Activated CD4-positive, alpha-beta T cell treated with anti-CD3 and anti-CD28 coated beads for 1 hour (primary cell): ENCODE measurements around the gene TALDO1.

Source experiments
- DNase-seq: peaks from one replicate; pipeline ENCODE4 v3.0.0-alpha.2; 2020

Gene TALDO1

DNA sequence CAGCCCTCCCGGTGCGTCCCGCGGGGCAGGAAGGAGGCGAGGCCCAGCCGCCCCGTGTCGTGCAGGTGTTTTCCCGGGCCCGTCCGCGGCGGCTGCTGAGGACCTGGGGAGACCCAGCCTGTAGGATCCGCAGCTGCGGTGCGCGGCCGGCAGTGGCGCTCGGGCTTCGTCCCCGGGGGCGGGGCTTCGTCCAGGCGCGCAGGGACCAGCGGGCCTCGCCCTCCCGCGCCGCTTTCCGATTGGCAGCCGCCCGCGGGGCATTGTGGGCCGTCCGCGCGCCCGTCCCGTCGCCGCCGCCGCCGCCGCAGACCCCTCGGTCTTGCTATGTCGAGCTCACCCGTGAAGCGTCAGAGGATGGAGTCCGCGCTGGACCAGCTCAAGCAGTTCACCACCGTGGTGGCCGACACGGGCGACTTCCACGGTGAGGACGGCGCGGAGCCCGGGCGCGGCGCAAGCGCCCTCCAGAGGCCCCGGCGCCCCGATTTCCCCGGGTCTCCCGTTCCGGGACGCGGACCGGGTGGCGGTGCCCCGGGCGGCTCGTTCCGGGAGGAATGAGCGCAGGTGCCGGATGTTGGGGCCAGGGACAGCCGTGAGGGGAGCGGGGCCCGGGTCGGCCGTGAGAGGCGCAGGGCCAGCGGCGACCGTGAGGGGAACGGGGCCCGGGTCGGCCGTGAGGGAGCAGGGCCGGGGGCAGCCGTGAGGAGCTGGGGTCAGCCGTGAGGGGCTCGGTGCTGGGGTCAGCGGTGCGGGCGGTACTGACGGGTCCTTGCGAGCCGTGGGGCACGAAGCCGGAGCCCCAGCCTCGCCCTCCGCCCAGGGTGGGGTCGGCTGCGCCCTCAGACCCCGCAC lies at the start of gene TALDO1:
TALDO1 (plus strand) TSS at position 307 of the 849 bp plus-strand sequence; CDS start at position 325, 18 bp downstream.
- peak; percentile 63 for DNase-seq

DNA sequence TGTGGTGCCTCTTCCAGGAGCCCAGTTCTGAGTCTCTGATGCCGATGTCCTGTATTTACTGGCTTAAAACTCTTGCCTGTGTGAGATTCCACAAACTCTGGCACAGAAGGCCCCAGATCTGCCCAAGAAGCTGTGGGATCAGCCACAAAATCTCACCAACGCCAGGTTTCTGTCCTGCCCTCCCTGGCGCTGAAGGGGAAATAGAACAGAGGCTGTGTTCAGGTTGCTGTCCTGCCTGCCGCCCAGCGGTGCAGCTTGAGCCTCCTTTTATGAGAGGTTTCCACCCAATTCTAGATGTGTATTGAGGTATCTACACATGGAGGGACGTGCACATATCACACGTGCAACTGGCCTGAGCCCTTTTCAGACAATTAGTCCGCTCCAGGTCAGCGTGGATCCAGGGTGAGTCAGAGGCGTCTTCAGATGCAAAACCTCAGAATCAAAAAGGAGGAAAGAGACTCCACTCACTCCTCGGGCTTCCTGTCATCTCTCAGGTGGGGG lies 49.4 kb upstream of the TALDO1 start:
- DNase-seq, result no peak

DNA sequence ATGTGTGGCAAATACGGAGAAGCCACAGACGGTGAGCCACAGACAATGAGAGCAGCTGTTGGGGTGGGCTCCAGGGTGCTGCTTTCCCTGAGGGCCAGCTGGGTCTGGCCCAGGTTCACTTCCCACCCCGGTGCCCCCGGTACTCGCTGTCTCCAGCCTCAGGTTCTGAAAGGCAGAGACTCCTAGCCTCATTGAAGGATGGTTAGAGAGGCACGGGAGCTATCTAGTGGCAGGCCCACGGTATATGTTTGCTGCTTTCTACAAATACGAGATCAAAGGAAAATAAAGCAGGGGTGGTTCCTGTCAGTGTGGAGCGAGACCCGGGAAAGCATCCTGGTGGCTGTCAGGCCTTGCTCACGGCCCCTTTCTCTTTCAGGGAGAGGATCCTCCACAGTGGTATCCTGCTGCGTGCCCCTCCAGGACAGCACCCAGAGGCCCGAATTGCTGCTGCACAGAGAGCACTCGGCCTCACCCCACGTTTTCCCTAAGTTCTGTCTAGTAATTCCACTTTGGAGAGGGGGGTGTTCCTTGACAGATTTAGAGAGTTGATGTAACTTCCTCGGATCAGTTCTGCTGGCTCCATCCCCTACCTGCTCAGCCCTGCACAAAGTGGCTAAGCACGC lies 48.7 kb upstream of the TALDO1 start:
- no peak for DNase-seq

DNA sequence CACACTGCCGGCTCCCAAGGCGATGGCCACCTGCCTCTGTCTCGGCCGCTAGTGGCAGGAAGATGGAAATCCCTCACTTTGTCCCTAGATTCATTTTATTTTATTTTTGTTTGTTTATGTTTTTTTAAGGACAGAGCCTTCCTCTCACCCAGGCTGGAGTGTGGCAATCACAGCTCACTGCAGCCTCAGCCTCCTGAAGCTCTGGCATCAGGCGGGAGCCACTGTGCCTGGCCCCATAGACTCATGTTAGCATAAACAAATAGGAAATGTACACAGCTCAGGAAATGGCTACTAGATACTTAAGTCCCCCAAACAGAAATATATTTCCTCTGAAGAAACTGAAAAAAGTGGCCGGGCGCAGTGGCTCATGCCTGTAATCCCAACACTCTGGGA lies 48.2 kb upstream of the TALDO1 start:
- no peak for DNase-seq

DNA sequence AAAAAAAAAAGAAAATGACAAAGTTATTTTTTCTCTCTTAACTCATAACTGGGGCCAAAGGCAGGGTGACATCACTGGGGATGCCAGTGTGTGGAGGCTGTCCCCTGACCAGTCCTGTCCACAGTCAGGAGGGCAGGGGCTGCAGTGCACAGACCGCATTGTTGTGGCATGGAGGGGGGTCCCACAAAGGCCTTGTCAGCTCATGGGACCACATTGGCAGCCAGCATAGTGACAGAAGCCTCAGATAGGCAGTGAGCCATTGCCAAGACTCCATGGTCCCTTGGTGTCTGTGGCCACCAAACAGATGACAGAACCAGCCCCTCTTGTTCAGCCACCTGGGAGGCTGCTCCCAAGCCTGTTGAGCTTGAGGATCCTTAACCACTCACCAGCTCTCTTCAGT lies 47.5 kb upstream of the TALDO1 start:
- DNase-seq, result no peak

DNA sequence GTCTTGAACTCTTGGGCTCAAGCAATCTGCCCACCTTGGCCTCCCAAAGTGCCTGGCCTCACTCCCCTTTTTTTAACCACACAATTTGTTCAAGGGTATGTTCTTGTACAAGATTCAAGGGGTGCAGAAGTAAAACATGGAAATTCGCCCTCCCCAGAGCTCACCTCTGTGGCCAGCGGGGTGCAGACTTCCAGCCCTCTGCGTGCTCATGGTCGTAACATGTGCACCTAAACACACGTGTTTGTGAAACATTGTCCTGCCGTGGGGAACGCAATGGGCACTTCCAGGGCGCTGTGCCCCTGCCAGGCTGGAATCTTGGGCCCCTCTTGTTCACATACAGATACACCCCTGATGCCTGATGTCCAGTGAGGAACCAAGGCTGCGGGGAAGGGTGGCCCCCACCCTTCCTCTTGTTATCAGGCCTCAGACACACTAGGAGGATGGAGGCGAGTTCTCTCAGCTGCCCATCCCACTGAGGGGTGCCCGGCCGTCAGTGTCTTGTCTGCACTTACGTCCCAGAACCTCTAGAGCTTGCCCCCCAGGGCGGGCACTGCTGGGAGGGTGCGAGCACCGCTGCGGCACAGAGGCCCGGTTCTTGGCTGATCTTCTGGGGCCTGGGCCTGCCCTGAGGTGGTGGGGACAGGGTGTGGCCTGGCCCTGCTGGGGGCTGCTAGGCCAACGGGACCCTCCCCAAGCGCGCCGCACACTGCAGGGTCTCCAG lies 45.4 kb upstream of the TALDO1 start:
- DNase-seq, result no peak

DNA sequence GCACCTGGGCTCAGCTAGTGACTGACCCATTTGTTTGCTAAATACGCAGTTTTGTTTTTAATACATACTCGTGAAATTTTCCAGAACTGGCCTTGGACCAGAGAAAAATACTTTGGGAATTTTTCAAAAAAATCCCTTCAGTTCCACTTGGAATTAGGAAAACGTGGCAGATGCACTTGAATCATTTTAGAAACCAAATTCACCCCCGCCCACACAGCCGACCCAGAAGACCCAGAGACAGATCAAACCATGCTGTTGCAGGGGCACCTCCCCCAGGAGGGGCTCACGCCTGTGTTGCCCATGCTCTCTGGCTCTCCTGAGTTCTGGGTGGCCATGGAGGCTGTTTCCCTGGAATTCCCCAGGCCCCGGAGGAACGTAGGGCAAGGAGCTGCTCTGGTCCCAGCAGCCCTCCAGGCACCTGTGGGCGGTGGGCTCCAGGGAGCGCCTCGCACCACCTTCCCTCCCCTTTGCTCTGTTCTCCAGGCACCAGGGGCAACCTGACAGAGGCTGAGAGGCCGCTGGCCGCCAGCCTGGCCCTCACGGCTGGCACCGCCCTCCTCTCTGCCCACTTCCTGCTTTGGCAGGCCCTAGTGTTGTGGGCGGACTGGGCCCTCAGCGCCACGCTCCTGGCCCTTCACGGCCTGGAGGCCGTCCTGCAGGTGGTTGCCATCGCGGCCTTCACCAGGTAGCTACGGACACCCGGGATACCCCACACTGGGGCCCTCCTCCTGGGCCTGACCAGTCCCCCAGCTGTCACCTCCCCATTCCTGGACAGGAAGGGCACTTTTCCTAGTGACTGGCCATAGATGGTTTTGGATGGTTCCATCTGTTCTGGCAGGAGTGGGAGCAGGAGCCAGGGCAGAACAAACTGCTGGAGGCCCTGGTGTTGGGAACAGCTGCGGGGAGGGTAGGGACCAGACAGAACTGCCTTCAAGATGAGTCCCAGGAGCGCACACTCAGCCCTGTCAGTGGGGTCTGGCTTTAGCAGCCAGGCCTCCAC lies 44.5 kb upstream of the TALDO1 start:
- DNase-seq, result no peak

DNA sequence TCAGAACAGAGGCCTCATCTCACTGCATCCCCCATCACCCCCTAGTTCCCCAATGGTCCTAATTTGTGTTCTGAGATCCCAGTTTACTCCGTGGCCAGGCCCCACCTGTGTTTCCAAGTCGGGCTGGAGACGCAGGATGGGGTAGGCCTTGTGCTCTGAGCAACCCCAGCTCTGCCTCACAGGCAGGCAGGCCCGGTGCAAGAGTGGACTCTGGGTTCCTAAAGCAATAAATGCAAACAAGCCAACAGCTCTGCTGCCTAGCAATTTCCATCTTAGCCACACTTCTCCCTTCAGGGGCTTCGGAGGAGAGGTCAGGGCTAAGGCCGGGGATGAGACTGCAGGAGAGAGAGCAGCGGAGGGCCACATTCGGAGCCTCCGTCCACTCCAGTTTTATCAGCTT lies 43.8 kb upstream of the TALDO1 start:
- no peak for DNase-seq

DNA sequence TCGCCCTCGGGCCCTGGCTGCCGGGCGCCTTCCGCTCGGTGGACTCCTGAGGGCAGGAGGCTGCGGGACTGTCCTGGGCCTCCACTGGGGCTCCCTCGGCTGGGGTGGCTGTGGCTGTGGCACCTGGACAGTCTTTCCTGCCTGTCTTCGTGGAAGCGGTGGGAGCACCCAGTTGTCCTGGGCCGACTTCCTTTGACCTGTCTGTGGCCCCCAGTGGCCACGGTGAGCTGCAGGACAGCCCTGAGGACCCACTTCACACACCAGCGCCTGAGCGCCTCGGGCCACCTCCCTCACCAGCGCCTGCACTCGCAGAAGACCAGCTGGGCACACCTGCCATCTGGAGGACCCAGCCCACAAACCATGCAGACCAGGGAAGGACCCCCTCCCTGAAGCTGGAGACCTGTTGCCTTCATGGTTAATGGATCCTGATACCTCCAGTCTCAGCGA lies 43.0 kb upstream of the TALDO1 start:
- no peak for DNase-seq

DNA sequence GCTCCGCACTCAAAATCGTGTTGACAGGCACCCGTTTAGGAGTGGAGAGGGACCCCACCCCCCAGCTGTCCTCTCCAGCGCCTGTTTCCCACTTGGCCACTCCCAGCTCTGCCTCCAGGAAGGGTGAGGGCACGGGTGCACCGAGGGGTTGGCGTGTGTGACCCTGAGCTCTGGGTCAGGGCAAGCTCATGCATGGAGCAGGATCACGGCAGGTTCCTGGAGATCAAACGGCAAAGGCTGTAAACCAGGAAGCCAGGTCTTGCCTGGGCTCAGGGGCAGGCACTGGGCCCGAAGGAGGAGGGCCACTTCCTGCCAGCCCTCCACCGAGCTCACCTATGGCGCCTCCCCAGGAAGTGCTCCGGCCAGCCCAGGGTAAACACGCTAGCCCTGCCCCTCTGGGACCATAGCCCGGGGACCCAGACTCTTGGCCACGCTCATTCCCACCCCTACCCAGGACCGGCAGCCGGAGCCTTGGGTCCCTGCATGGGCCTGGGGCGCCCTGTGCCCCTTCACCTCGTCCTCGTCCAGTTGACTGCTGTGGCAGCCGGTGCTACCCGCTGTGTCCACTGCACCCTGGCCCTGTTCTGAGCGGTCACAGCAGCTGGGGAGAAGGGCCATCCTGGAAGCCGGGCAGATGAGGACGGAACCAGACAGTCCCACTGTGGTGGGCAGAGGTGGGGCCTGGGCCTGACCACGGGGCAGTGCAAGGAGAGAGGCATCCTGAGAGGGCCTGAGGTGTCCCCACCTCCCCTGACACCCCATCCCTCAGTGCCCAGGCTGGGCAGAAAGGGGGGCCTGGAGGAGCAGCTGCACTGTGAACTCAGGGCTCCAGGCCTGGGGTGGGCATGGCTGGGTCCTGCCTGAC lies 42.3 kb upstream of the TALDO1 start:
- DNase-seq, result no peak

DNA sequence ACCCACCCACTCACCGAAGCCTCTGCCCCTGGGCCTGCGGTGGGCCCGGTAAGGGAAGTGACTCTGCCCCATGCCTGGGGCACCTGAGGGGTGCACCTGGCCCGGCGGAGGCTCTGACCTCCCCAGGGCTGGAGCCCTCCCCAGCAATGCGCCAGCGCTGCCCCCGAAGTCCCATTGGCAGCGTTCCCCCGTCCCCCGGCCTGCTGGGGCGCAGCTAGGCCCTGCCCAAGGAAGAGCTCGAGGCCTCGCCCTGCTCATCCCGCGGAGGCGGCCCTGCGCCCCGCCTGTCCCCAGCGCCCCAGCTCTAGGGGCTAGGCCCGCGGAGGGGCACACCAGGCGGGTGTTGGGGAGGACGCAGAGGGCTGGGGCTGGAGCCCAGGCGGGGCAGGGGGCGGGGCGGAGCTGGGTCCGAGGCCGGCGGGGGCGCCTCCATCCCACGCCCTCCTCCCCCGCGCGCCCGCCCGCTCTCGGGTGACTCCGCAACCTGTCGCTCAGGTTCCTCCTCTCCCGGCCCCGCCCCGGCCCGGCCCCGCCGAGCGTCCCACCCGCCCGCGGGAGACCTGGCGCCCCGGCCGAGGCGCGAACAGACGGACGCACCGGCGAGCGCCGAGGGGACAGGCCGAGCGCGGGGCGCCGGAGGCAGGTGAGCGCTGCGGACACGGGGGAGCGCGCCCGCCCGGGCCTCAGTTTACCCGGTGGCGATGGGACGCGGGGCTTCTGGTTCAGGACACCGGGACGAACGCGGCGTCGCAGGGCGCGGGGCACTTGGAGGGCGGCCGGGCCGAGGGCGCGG lies 41.4 kb upstream of the TALDO1 start, which contains the start of gene EPS8L2:
EPS8L2 (plus strand) TSS at position 586 of the 793 bp plus-strand sequence. CDS start 3,177 bp downstream, outside the sequence.
- no peak for DNase-seq

DNA sequence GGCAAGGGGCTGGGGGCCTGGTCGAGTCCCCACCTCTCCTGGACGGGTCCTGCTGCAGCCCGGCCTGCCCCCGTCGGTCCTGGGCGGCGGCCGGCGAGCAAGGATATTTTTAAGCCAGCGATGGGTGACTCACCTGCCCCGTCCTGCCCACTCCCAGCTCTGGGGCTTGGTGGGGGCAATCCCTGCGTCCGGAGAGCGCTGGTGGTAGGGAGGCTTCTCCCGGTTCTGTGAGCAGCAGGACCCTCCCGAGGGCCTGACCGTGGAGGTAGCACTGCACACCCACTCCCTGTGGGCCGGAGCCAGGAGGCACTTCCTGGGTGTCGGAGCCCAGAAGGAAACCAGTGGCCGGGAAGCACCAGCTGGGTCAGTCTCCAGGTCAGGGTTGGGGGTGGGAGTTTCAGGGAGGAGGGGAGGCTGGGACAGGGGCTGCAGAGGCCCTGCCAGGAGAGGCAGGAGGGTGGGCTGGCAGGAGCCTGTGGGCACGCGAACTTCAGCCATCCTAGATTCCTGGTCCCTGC lies 40.8 kb upstream of the TALDO1 start:
- DNase-seq, result no peak

DNA sequence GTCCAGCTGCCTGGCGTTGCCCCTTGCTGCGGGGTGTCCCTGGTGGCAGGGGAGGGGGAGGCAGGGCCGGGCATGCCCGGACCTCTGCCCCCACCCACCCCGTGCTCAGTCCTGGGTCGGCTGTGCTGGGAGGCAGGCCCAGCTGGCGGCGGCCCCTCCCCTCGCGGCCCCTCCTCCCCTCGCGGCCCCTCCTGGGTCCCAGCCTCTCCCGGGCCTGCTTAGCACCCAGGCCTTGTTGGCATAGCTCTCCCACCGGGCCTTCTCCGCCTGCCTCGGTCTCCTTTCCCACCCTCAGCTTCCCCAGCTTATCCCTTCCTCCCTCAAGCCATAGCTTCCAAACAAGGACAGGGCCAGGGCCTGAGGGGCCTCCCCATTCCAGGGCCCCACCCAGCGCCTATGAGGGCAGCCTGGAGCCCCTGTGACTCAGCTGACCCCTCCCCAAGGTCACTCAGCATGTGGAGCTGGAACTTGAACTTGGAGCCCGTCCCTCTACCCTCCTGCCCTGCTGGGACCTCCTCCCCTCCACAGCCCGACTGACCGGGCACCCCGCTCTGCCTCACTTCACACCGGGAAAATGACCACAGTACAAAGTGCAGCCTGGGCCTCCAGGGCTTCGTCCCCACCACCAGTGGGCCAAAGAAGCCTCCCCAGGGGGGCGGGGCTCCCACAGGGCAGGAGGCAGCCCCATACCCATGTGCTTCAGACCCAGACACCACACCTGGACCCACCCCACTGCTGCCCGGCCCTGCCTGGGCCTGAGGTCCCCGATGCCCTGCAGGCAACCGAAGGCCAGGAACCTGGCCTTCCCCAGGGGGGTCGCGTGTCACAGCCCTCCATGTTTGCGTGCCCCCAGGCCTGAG lies 40.1 kb upstream of the TALDO1 start:
- no peak for DNase-seq

DNA sequence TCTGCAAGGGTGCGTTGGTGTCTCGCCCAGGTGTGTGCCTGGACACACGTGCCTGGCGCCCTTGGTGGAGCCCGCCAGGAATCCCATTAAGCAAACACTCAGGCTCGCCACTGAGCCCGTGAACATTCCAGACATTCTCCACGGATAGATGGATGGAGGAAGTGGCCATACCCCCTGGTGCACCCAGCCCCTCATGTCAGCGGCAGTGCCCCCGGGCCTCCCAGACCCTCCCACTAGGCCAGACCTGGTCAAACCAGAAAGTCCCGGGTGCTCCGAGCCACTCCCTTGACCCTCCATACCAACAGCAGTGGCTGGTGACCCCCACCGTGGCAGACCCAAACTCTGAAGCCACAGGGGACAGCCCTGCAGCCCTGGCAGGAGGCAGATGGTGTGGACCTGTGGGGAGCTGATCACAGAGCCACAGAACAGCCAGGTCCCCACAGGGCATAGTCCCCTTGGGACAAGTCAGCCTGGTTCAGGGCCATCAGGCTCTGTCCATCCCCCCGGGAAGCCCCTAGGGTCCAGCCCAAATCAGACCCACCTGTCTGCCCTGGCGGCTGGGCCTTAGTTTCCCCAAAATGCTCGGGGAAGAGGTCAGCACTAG lies 39.3 kb upstream of the TALDO1 start:
- DNase-seq, result no peak

DNA sequence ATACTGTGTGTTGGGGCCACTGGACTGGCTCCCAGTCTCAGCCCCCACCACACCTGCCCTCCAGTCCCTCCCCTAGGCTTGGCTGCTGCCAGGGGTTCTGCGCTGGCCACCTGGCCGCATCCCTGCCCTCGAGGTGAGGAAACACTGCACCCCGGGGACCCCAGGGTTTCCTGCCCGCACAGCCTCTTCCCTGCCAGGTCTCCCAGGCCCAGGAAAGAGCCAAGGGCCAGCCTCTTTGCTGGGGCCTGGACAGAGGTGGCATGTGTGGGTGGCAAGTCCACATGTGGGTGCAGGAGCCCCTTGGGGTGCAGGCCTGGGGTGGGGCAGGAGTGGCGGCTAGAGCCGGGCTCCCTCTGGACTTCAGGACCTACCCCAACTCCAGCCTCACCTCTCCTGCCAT lies 38.8 kb upstream of the TALDO1 start:
- no peak for DNase-seq

DNA sequence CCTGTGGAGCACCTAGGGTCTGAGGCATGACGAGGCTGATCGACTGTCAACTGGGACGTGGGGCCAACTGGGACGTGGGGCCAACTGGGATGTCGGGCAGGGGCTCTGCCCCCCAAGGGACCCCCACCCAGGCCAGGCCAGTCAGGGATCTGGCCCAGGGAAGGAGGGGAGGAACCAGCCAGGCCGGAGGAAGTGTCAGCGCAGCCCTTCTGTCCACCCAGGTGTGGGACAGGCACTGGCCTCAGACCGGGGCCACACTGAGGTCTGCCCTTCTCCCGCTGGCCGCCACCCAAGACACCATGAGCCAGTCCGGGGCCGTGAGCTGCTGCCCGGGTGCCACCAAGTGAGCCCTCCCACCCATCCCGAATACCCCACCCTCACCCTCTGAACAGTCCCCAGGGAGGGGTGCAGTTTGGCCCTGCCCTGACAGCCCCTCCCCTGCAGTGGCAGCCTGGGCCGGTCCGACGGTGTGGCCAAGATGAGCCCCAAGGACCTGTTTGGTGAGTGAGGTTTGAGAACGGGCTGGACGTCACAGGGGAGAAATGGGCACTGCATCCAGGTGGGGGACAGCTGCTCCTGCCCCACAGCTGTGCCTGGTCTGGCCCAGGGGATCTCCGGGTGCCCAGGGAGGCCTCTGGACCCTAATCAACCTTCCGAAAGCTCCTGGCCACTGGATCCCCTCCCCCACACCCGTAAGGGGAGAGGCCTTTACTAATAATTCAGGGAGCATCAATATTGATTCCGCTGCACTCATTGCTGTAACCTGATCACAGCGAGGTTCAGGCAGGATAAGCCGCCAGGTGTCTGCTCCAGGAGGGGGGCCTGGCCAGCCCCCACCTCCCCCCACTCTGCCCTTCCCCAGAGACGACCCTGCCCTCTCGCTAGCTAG lies 37.9 kb upstream of the TALDO1 start:
- DNase-seq, result no peak

DNA sequence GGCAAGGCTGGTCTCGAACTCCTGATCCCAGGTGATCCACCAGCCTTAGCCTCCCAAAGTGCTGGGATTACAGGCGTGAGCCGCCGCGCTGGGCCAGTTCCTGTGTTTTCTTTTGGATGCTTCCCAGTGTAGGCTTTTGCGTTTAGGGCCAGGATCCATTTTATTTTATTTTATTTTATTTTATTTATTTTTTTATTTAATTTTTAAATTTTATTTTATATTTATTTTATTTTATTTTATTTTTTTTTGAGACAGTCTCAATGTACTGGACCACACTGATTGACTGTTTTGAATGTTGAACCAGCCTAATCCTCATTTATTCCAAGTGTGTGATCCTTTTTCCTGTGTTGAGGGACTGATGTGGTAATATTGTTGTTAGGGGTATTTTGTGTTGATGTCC lies 32.8 kb upstream of the TALDO1 start:
- DNase-seq, result no peak
